Right renal pelvis (tissue), 4 donors: ENCODE results near the gene GMPPA. TPM values are rescaled to one million over a fixed set of nuclear protein-coding genes. Genes with fewer than 3 reads are reported as not detected.
A peak's percentile ranks its signal among the peaks of the same experiment; 100 is the strongest.

Source experiments
- DNase-seq, 4 donors: peaks; one replicate each; pipeline ENCODE4 v3.0.0-alpha.2; 2013; ENCODE audit warnings: low read depth in 4 of 4, low spot score in 3 of 4, missing footprints in 1 of 4
- polyA plus RNA-seq, 4 donors: library from polyadenylated mRNA; unstranded; fragments of 120-200 nt; gene quantifications; one replicate each; pipeline ENCODE4 v1.2.1, GENCODE V29; 2013; ENCODE audit not compliant: insufficient read length in 4 of 4

GMPPA gene
- polyA plus RNA-seq = 10 to 100 TPM; 35.0 to 42.9 (median 36.4) TPM

DNA sequence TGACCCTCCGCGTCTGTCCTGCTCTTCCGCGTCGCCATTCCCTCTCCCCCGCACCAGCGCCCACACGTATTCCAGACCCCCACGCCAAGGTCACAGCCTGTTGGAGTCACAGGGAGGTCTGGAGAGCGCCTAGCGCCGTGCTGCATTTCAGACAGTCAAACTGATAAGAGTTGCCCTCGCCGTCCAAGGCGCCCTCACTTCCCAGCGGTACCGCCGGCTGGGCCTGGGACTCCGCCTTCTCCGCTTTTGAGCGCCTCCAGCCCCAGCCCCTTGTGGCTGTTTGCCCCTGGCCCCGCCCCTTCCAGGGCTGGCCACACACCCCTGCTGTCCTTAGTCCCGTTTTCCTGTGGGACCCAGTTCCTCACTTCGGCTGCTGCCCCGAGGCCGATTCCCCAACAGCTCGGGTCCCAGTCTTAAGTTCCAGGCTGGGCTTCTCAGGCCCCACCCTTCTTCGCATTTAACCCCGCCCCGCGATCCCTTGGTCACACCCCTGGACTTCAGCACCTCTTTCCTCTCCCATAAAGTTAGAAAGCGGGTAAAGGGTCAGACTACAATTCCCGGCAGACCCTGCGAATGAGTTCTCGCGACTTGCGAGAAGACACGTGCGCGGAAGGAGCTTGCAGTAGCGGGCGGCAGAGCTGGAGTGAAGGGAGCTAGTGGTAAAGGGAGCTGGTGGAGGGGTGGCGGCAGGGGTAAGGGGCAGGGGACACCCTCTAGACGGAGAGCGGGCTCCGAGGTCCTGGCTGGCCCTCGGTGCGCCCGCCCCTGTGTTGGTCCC is at the start of gene GMPPA:
GMPPA (plus strand) TSS at position 612 of the 778 bp plus-strand sequence. CDS start 1,085 bp downstream, outside the sequence.
- DNase-seq = peak; percentile 92 to 97 (median 96)

DNA sequence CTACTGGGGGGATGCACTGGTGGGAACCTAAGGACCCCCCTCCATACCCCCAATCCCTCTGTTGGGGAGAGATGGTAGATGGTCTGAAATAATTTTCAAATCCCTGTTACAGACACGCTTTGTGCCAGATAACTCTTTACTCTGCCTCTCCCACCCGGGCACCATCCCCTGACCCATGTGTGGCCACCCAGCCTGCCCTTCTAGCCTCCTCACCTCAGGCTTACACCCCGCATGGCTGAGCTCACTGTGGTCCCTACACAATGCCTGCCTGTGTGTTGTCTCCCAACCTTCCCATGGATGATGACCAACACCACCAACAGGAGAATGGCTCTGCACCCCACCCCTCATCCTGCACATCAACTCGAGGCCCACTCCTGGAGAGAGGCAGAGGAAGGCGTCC is 49.1 kb upstream of the GMPPA start:
- no peak for DNase-seq

DNA sequence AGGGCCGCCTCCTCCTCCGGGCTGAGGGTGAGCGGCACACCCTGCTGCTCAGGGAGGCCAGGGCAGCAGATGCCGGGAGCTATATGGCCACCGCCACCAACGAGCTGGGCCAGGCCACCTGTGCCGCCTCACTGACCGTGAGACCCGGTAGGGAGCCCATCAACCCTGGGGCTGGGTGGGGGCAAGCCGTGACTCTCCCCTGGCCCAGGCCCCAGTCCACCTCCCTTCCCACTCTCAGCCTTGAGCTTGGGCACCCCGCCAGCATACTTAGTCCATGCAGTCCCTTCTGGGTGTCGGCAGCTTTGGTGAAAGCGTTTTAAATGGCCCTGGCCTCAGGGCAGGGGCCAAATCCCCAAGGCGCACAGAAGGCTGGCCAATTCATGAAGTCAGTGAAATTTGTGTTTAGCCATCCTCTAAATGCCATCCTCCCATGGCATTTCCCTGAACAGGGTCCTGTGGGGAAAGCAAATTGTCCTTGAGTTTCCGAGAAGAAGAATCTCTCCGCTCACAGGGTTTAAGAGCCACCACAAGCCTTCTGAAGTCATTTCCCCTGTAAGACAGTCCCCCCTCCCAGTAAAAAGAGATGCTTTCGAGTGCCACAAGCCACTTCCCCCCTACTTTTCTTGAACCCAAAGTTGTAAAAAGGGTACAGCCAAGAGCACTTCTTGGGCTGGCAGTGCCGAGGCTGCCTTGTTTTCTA is 46.9 kb upstream of the GMPPA start:
- no peak for DNase-seq

DNA sequence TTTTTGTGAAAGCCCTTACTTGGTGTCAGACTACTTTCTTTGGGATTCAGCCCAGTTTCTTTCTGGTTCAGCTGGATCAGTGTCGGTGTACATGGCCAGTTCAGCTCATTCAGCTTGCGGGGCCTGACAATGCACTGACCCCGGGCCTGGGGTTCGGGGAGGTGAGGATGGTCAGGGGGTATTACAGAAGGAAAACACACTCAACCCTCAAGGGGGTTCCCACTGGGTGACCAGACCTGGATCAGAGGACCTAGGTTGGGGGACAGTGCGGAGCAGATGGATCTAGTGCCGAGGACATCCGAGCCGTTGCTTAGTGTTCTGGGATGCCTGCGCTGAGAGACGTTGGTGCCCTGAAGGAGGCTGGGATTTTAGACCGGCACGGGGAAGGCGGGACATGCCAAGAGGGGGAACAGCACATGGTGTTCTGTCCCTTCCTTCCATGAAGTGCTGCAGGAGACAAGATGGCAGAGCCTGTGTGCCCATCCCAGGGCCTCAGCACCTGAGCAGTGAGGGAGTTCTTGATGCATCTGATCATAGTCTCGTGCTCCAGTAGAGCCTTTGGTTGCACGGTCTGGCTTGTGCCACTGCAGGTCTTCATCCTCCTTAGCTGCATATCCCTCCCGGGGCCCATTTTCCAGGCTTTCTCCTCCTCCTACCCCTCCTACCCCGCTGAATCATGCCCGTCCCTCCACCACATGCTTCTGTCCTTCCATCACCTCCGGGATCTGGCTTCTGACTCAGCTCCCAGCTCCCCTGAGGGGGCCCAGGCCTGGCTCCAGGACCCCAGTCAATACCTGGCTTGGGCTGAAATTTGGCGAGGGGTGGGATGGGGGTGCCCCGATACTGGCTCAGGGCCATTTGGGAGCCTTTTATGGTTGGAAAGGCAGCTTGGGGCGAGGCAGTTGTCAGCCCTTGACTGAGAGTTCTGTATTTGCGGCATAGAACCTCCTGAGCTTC is 46.1 kb upstream of the GMPPA start:
- DNase-seq = no peak

DNA sequence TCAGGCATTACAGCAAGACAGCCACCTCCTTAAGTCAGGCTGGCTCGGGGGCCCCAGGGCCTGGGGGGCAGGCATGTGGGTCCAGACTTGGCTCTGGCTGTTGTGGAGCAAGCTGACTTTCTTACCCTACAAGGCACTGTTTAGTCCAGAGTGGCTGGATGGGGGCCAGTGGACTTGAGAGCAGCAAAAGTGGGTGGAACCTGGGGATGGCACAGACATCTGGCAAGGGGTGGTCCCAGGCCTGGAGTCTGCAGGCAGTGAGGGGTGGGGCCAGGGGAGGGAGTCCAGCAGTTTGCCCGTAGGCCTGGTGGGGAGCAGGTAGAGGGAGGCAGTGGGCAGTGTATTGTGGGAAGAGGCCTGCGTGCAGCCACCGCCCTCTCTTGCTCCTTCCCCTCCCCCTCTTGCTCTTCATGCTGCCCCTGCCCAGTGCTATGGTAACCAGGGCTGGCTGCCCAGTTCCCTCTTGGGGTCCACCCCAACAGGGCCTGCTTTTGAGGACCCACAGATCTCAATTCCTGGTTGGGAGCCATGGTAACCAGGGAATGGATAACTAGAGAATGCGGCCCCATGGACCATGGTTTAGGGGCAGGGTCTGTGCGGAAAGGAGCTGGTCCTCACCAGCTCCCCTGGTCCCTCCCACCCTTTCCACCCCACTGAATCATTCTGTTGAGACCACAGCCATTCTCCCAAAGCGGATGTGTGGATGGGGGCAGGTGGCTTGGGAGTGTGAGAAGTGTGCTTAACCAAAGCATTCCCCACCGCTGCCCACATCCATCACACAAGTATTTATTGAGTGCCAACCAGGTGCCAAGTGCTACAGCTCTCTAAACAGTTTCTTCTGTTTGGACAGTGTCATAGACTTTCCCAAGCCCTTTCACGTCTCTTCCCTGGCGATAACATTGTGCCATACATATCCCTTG is 44.8 kb upstream of the GMPPA start:
- no peak for DNase-seq

DNA sequence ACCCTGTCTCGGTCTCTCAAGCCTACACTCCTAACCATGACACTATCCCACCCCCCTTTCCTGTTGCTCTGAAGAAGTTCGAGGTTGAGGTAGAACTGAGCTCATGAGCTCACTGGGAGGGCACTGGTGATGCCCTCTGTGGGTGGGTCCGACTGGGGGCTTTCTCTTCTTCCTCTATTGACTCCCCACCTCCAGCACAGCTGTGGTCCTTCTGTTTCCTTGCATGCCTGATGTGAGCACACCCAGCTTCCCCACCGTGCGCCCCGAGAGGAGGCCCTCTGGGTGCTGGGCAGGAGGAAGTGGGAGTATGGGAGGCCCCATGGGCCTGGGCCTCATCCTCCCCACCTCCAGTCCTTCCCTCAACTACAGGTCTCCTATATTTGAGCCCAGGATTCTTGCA is 43.1 kb upstream of the GMPPA start:
- no peak for DNase-seq

DNA sequence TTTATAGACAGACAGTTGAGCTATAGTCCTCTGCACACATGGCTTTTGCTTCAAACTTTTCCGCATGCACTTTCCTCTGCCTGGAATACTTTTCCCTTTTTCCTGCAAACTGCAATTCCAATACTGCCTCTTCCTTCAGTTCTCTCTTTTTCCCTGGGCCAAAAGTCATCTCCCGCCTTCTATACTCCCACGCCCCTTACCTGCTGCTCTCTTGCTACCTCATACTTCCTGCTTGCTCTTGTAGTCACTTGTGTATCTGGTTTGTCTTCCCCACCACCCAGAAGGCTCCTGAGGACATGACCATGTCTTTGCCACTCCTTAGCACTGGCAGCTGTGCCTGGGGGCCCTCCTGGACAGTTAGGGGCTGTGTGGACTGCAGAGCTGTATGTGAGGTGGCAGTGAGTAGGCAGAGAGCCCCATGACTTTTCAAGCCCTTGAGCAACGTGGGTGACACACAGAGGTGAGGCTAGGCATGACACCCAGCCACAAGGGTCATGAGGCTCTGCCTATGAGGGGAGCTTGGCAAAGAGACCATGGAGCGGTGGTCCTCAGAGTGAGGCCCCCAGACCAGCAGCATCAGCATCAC is 40.8 kb upstream of the GMPPA start:
- no peak for DNase-seq

DNA sequence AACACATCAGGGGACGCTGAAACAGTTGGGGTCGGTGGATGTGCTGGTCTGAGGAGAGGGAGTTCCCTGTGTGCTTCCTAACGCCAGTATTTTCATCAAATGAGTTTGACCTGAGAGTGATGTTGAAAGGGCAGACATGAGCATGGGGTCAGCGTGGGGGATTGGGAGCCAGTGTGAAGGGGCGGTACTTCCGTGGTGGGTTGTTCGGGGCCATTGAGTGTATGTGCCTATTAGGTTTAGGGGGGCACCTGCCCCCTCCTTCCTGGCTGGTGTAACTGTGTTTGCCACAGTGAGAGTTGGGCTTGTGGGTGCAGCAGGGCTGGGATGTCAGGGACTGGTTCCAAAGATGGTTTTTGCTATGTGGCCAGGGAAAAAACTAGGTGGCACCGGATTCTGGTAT is 39.7 kb upstream of the GMPPA start:
- DNase-seq = no peak

DNA sequence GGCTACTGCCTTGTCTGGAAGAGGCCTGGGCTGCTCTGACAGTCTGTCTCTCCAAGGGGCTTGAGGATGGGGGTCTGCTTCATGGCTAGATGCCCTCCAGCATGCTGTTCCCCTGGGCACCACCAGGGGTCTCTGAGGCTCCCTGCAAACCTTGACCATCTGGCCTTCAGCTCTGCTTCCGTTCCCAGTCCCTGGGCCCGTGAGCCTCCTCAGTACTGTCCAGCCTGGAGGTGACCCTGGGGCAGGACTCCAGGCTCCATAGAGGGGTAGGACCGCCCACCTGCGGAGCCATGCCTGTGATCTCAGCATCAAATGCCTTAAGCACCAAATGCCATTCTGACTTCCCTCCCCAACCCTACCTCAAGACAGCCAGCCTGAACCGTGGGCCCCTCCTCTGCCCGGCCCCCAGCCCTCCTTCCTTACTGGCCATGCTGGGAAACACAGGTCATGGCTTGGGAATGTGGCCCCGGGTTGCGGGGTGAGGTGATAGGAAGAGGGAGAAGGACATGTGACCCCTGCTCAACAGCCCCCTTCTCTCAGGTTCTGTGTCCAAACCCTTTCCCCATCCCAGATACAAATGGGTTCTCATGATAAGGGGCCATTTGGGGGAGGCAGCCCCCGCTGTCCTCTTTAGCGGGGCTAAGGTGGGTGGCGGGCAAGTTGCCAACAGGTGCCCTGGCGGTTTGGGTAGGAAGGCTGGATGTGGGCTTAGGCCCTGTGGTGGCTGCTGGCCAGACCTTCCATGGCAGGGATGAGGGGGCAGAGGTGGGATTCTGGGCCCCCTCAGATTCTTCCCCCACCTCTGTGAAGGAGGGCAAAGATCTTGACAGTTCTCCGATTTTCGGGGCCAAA is 39.0 kb upstream of the GMPPA start:
- DNase-seq = no peak

DNA sequence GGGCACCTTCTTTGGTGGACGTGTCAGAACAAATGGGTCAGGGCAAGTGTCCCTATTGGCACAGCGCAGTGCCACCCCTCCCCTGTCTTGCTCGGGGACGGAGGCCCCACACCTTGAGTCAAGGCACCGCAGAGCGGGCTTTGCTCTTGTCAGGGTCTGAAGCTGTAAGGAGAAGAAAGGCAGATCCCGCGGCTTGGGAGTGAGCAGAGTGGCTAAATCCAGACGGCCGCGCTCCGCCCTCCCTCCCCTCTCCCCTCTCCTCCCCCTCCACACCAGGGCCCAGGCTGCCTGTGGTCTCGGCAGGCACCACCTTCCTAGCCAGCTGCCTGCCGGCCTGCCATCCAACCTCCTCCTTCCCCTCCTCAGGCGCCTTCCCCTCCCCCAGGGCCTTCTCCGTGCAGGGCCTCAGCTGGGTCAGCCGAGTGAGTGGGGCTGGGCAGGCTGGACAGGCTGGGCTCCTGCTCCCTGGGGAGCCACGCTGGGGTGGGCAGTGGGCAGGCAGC is 38.2 kb upstream of the GMPPA start:
- DNase-seq = peak in 2 of 4 donors; percentile 50 to 63

DNA sequence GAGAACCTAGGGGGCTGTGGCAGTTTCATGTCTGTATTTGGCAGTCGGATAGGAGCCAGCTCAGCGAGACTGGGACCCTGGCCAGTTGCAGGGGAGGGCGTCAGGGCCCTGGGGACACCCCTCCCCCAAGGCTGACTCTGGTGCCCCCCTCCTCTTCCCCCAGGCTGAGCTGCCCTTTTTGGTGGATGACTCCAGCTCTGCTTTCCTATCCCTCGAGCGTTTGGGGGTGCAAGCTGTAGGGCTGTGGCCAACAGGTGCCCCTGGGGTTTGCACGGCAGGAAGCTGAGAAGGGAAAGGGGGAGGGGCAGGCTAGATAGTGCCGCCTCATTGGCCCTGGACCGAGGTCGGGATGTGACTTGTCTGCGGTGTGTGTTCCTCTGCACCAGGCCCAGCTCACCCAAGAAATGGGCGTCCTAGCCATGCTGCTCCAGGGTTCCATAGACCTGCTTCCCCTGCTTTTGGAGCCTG is 37.6 kb upstream of the GMPPA start:
- DNase-seq = no peak

DNA sequence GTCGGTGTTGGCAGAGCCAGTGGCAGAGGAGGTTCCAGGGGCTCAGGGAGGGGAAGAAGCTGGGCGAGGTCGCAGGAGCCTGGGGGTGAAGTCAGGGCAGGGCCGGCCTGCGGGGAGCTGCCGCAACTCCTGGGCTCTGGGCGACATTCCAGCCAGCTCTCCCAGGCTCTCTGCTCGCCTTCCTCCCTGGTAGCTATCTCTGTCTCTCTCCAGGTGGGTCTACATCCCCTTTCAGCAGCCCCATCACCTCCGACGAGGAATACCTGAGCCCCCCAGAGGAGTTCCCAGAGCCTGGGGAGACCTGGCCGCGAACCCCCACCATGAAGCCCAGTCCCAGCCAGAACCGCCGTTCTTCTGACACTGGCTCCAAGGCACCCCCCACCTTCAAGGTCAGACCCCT is 37.0 kb upstream of the GMPPA start:
- DNase-seq = no peak

DNA sequence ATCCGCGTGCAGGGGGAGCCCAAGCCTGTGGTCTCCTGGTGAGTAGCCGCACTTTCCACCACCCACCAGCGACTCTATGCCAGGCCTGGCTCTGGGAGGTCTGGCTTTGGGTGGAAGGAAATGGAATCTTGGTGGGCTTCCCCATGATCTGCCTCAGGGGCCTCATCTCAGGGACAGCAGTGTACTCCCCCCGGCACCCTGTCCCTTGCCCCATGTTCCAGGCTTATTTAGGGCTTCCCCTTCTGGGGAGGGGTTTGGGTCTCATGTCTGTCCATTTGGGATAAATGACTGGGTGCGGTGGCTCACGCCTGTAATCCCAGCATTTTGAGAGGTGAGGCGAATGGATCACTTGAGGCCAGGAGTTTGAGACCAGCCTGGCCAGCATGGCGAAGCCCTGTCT is 36.3 kb upstream of the GMPPA start:
- DNase-seq = no peak

DNA sequence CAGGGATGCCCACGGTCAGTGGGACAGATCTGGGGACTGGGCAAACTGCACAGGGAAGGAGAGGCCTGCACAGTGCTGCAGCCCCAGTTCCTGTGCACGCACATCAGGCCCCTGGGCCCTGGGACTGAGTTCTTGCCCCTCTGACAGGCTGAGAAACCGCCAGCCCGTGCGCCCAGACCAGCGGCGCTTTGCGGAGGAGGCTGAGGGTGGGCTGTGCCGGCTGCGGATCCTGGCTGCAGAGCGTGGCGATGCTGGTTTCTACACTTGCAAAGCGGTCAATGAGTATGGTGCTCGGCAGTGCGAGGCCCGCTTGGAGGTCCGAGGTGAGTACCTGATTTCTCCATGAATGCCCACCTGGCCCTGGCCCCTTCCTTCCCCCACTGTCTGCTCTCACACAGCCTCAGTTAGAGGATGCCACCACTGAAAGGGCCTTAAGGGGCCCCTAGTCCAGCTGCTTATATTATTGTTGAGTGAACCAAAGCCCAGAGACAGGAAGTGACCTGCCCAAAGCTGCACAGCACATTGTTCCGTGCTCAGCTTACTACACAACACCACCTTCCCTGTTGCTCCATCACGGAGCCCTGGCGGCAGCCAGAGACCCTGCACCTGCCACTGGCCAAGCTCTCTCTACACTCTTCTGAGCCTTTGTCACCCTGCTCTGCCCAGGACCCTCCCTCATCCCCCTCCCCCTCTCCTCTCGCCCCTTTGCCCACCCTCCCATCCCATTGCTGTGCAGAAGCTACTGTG is 34.2 kb upstream of the GMPPA start:
- DNase-seq = no peak

DNA sequence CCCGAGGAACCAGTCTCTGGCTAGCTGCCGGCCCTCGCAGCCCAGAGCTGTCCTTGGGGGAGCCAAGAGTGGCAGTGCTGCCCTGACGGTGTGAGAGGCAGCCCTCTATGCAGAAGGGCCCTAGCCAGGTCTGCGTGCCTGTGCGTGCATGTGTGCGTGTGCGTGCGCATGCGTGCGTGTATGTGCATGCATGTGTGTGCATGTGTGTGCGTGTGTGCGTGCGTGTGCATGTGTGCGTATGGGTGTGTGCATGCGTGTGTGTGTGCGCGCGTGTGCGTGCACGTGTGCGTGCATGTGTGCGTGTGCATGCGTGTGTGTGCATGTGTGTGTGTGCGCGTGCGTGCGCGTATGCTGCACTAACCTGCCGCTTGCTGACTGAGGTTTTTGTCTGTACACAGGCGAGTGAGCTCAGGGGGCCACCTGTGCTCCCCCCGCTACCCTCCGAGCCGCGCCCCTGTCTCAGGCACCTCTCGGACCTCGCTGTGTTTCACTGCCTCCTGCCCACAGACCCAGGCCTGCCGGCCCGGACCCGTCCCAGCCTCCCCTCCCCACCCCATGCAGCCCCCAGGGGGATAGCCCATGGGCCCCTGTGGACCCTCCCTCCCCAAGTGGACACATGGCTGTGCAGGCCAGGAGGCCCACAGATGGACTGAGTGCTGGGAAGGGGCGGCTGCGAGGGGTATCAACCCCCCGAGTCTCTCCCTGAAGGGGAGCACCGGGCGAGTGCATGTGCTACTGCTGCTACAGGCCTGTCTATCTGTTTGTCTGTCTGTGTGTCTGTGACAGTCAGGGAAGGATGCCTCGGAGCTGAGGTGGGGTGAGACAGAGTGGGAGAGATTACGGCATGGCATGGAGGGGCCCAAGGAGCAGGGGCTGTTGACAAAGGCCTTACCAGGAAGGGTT is 32.8 kb upstream of the GMPPA start:
- DNase-seq = no peak
